HepG2 (cell line): ENCODE results near the gene SFI1. TPM values are rescaled to one million over a fixed set of nuclear protein-coding genes. Genes with fewer than 3 reads are reported as not detected.

ENCODE experiments used
- CCAR2 ChIP-seq: fragments of 200-400 bp; formaldehyde crosslinking; optimal IDR thresholded peaks from 2 replicates; pipeline ENCODE3; 2018; ENCODE audit warnings: low read depth, mild to moderate bottlenecking, low read length, moderate library complexity
- ESRRA ChIP-seq: sonication (generic); formaldehyde crosslinking; IDR thresholded peaks from 2 replicates; pipeline ENCODE4 v1.5.1; 2020; ENCODE audit warnings: mild to moderate bottlenecking, low read depth, missing genetic modification reagents
- FOXA3 ChIP-seq: IDR thresholded peaks from 2 replicates; pipeline ENCODE4 v1.6.1; 2016; ENCODE audit warnings: missing genetic modification reagents, missing compliant biosample characterization
- FOXC1 ChIP-seq: sonication (generic); formaldehyde crosslinking; IDR thresholded peaks from 2 replicates; pipeline ENCODE4 v1.8.0; 2022; ENCODE audit warnings: mild to moderate bottlenecking, missing genetic modification reagents, borderline replicate concordance
- HNF4A ChIP-seq: sonication (generic); formaldehyde crosslinking; IDR thresholded peaks from 2 replicates; pipeline ENCODE4 v1.4.0; 2020; ENCODE audit warnings: missing genetic modification reagents
- MYNN ChIP-seq: sonication (generic); formaldehyde crosslinking; IDR thresholded peaks from 2 replicates; pipeline ENCODE4 v1.4.0; 2020; ENCODE audit warnings: mild to moderate bottlenecking, low read depth, missing genetic modification reagents
- NONO ChIP-seq, 2 experiments: fragments of 450-650 bp in 1 of 2; sonication (generic) in 1 of 2; formaldehyde crosslinking in 1 of 2; IDR thresholded peaks in 1 of 2; conservative IDR thresholded peaks in 1 of 2; 2 replicates each; pipeline versions ENCODE4 v1.6.1 to v1.8.0; 2017 to 2022; ENCODE audit warnings: mild to moderate bottlenecking in 1 of 2, missing genetic modification reagents in 1 of 2, moderate library complexity in 1 of 2
- REPIN1 ChIP-seq: sonication (generic); formaldehyde crosslinking; IDR thresholded peaks from 2 replicates; pipeline ENCODE4 v1.8.0; 2022; ENCODE audit warnings: missing genetic modification reagents, low read depth, mild to moderate bottlenecking, borderline replicate concordance
- SKI ChIP-seq: fragments of 450-650 bp; IDR thresholded peaks from one replicate; pipeline ENCODE4 v1.6.1; 2018; ENCODE audit warnings: mild to moderate bottlenecking; ENCODE audit not compliant: partially characterized antibody
- SNAPC2 ChIP-seq: sonication (generic); formaldehyde crosslinking; IDR thresholded peaks from 2 replicates; pipeline ENCODE4 v1.8.1; 2022; ENCODE audit warnings: mild to moderate bottlenecking, missing genetic modification reagents
- TRIM24 ChIP-seq: sonication (generic); formaldehyde crosslinking; IDR thresholded peaks from 2 replicates; pipeline ENCODE4 v1.8.0; 2022; ENCODE audit warnings: mild to moderate bottlenecking, missing genetic modification reagents
- ZBTB3 ChIP-seq: sonication (generic); formaldehyde crosslinking; IDR thresholded peaks from 2 replicates; pipeline ENCODE4 v1.4.0; 2020; ENCODE audit warnings: low read depth, mild to moderate bottlenecking, moderate library complexity, missing genetic modification reagents, borderline replicate concordance
- ZC3H4 ChIP-seq: sonication (generic); formaldehyde crosslinking; IDR thresholded peaks from 2 replicates; pipeline ENCODE4 v1.4.0; 2020; ENCODE audit warnings: missing genetic modification reagents, borderline replicate concordance
- ZNF12 ChIP-seq: sonication (generic); formaldehyde crosslinking; IDR thresholded peaks from 2 replicates; pipeline ENCODE4 v1.5.0; 2020; ENCODE audit warnings: missing genetic modification reagents
- ZNF3 ChIP-seq: IDR thresholded peaks from 2 replicates; pipeline ENCODE4 v1.7.0; 2017; ENCODE audit warnings: inconsistent platforms
- ZSCAN20 ChIP-seq: sonication (generic); formaldehyde crosslinking; IDR thresholded peaks from 2 replicates; pipeline ENCODE4 v1.4.0; 2020; ENCODE audit warnings: missing genetic modification reagents, mild to moderate bottlenecking, borderline replicate concordance
- polyA plus RNA-seq, 8 experiments: library from polyadenylated mRNA; depleted of rRNA in 3 of 8; stranded (reverse) in 7 of 8; unstranded in 1 of 8; fragments of >200 nt; fragmentation: Illumina TruSeq in 4 of 8; extraction: Trizol in 4 of 8; gene quantifications; 2 replicates each; pipeline versions ENCODE4 v1.2.1 to v1.2.3, GENCODE V29; 2011 to 2016; ENCODE audit warnings: low read depth in 4 of 8, missing spikeins in 1 of 8, mixed read lengths in 1 of 8; ENCODE audit not compliant: insufficient read depth in 1 of 8
- total RNA-seq, 5 experiments: library from RNA; depleted of rRNA; stranded (reverse); fragments of >200 nt; fragmentation: Illumina TruSeq; extraction: Trizol; gene quantifications; 2 replicates each; pipeline ENCODE4 v1.2.3, GENCODE V29; 2016; ENCODE audit warnings: low read depth in 1 of 5
- TF ChIP-seq, protein P1 (sequence below): IDR thresholded peaks from 2 replicates; pipeline ENCODE4 v1.4.0; 2020; ENCODE audit warnings: mild to moderate bottlenecking, missing genetic modification reagents
- TF ChIP-seq, protein P2 (sequence below): IDR thresholded peaks from 2 replicates; pipeline ENCODE4 v1.6.1; 2016
- TF ChIP-seq, protein P3 (sequence below): sonication (generic); formaldehyde crosslinking; IDR thresholded peaks from 2 replicates; pipeline ENCODE4 v1.8.0; 2022; ENCODE audit warnings: mild to moderate bottlenecking, missing genetic modification reagents, moderate library complexity

Gene SFI1
- total and polyA plus RNA-seq, 2 of the 13 experiments (the other 11 are each of a cell fraction or from before 2014, with no cell fraction given) = 20.5 to 40.1 TPM

DNA sequence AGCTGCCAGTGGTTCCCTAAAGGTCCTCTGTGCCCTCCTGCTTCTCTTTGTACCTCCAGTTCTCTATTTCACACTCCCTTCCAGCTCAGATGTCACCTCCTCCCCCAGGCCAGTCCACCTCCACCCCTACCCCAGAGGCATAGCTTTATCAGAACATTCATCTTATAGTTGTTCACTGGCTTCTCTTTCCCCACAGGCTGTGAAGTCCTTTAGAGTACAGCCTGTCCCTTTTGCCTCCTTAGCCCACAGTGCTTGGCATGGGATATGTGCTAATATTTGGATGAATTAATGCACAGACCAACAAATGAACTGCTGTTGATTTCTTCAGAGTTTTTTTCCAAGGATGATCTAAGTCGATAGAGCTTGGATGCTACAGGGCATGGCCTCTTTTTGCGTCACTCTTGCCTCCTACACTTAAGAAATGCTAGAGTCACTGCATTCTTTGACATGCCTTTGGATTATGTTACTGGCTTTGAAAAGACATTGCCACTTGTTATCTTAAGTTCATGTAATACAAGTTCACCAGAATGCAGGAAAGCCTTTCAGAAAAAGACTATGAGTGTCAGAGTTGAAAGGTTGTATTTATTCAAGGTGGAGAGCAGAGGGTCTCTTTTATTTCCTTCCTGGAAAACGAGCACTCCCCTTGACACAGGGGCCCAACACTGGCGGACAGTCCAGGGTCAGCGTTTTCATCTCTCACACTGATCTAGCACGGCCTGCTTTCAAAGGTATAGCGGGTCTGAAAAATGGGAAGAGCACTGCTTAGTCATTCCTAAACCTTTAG is 90.0 kb downstream of the SFI1 start (continued):
- TF ChIP-seq, protein P1, sequence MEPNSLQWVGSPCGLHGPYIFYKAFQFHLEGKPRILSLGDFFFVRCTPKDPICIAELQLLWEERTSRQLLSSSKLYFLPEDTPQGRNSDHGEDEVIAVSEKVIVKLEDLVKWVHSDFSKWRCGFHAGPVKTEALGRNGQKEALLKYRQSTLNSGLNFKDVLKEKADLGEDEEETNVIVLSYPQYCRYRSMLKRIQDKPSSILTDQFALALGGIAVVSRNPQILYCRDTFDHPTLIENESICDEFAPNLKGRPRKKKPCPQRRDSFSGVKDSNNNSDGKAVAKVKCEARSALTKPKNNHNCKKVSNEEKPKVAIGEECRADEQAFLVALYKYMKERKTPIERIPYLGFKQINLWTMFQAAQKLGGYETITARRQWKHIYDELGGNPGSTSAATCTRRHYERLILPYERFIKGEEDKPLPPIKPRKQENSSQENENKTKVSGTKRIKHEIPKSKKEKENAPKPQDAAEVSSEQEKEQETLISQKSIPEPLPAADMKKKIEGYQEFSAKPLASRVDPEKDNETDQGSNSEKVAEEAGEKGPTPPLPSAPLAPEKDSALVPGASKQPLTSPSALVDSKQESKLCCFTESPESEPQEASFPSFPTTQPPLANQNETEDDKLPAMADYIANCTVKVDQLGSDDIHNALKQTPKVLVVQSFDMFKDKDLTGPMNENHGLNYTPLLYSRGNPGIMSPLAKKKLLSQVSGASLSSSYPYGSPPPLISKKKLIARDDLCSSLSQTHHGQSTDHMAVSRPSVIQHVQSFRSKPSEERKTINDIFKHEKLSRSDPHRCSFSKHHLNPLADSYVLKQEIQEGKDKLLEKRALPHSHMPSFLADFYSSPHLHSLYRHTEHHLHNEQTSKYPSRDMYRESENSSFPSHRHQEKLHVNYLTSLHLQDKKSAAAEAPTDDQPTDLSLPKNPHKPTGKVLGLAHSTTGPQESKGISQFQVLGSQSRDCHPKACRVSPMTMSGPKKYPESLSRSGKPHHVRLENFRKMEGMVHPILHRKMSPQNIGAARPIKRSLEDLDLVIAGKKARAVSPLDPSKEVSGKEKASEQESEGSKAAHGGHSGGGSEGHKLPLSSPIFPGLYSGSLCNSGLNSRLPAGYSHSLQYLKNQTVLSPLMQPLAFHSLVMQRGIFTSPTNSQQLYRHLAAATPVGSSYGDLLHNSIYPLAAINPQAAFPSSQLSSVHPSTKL (CRISPR knock-in tag) = peak; percentile 96
- TF ChIP-seq TRIM24 = no peak
- TF ChIP-seq MYNN (CRISPR knock-in tag) = no peak
- TF ChIP-seq FOXC1 = no peak
- TF ChIP-seq ZSCAN20 (CRISPR knock-in tag) = no peak
- TF ChIP-seq ZC3H4 (CRISPR knock-in tag) = no peak
- TF ChIP-seq SKI = peak; percentile 25
- peak; percentile 68; the same call in 1 of the 2 replicates for TF ChIP-seq ESRRA (CRISPR knock-in tag)
- TF ChIP-seq, protein P2, sequence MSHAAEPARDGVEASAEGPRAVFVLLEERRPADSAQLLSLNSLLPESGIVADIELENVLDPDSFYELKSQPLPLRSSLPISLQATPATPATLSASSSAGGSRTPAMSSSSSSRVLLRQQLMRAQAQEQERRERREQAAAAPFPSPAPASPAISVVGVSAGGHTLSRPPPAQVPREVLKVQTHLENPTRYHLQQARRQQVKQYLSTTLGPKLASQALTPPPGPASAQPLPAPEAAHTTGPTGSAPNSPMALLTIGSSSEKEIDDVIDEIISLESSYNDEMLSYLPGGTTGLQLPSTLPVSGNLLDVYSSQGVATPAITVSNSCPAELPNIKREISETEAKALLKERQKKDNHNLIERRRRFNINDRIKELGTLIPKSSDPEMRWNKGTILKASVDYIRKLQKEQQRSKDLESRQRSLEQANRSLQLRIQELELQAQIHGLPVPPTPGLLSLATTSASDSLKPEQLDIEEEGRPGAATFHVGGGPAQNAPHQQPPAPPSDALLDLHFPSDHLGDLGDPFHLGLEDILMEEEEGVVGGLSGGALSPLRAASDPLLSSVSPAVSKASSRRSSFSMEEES = peak; percentile 83
- no peak for TF ChIP-seq SNAPC2 (CRISPR knock-in tag)
- peak; percentile 80 for TF ChIP-seq FOXA3 (CRISPR knock-in tag)
- TF ChIP-seq, protein P3, sequence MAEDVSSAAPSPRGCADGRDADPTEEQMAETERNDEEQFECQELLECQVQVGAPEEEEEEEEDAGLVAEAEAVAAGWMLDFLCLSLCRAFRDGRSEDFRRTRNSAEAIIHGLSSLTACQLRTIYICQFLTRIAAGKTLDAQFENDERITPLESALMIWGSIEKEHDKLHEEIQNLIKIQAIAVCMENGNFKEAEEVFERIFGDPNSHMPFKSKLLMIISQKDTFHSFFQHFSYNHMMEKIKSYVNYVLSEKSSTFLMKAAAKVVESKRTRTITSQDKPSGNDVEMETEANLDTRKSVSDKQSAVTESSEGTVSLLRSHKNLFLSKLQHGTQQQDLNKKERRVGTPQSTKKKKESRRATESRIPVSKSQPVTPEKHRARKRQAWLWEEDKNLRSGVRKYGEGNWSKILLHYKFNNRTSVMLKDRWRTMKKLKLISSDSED (CRISPR knock-in tag) = no peak
- TF ChIP-seq ZBTB3 (CRISPR knock-in tag) = no peak
- no peak for TF ChIP-seq ZNF12 (CRISPR knock-in tag)
- no peak for TF ChIP-seq CCAR2
- peak; percentile 90 for TF ChIP-seq HNF4A (CRISPR knock-in tag)
- TF ChIP-seq NONO (IDR thresholded peaks at IDR 0.05) = no peak
- TF ChIP-seq NONO (CRISPR knock-in tag; conservative IDR thresholded peaks at IDR 0.05) = no peak
- no peak for TF ChIP-seq REPIN1
- TF ChIP-seq ZNF3 = no peak
